ENCODE data around the gene DYNLT2. TPM values are rescaled to one million over a fixed set of nuclear protein-coding genes. Genes with fewer than 3 reads are reported as not detected.

The DYNLT2 gene
- total and polyA plus RNA-seq, 9 donors: 2.3 to 4.0 (median 3.0) TPM

DNA sequence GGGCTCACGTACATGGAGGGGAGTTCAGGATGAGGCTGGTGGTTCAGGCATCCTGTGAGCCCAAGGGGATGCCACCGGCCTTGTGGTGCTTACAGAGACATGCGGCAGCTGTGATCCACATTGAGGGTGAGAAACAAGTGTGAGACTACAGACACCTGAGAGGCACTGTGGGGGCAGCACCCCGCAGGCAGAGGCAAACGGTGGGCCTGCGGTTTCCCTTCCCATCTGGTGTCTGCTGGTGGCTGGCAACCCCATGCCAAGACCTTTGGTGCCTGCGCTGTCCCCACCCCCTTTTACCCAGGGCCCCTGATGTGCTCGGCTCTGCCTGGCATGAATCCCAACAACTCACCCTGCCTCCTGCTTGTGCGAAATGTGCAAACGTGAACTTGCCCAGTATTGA lies 42.0 kb upstream of the DYNLT2 start:
- Histone ChIP-seq H3K27me3 (ENCODE audit: control insufficient read depth, insufficient read depth, low read length) (peaks cover 11% of the 10 kb centered on the region), H3K9me3 (replicated peaks; ENCODE audit: control insufficient read depth, low read depth, low read length) (no peaks in the 10 kb centered on the region), H3K36me3 (ENCODE audit: control insufficient read depth, insufficient read depth, low read length) (no peaks in the 10 kb centered on the region), H3K4me1 (ENCODE audit: control insufficient read depth, insufficient read depth, low read length) (peaks cover 7% of the 10 kb centered on the region), H3K4me3 (ENCODE audit: low read length) (no peak overlapping the region), H3K27ac (ENCODE audit: low read length) (no peak overlapping the region)
- 84% methylated on average over 10 of the region's 10 CpGs for WGBS (ENCODE audit: insufficient coverage)
- no peak for DNase-seq

GRCh38 chr6:169792306-169793015 lies 41.1 kb upstream of the DYNLT2 start:
- H3K27ac ChIP-seq (ENCODE audit: low read length): no peak overlapping the region
- peaks cover 11% of the 10 kb centered on the region for H3K27me3 ChIP-seq (ENCODE audit: control insufficient read depth, insufficient read depth, low read length)
- no peak for DNase-seq
- H3K36me3 ChIP-seq (ENCODE audit: control insufficient read depth, insufficient read depth, low read length): no peaks in the 10 kb centered on the region
- no peak overlapping the region for H3K4me3 ChIP-seq (ENCODE audit: low read length)
- 93% methylated on average over 14 of the region's 21 CpGs for WGBS (ENCODE audit: insufficient coverage)
- H3K4me1 ChIP-seq (ENCODE audit: control insufficient read depth, insufficient read depth, low read length): peaks cover 7% of the 10 kb centered on the region
- H3K9me3 ChIP-seq (replicated peaks; ENCODE audit: control insufficient read depth, low read depth, low read length): no peaks in the 10 kb centered on the region

GRCh38 chr6:169791721-169792131 lies 40.4 kb upstream of the DYNLT2 start:
- Histone ChIP-seq H3K27ac (ENCODE audit: low read length) (no peak overlapping the region), H3K4me3 (ENCODE audit: low read length) (no peak overlapping the region), H3K9me3 (replicated peaks; ENCODE audit: control insufficient read depth, low read depth, low read length) (no peaks in the 10 kb centered on the region), H3K36me3 (ENCODE audit: control insufficient read depth, insufficient read depth, low read length) (no peaks in the 10 kb centered on the region), H3K27me3 (ENCODE audit: control insufficient read depth, insufficient read depth, low read length) (peaks cover 11% of the 10 kb centered on the region), H3K4me1 (ENCODE audit: control insufficient read depth, insufficient read depth, low read length) (peaks cover 7% of the 10 kb centered on the region)
- DNase-seq: no peak
- 80% methylated on average over 1 of the region's 6 CpGs for WGBS (ENCODE audit: insufficient coverage)

DNA sequence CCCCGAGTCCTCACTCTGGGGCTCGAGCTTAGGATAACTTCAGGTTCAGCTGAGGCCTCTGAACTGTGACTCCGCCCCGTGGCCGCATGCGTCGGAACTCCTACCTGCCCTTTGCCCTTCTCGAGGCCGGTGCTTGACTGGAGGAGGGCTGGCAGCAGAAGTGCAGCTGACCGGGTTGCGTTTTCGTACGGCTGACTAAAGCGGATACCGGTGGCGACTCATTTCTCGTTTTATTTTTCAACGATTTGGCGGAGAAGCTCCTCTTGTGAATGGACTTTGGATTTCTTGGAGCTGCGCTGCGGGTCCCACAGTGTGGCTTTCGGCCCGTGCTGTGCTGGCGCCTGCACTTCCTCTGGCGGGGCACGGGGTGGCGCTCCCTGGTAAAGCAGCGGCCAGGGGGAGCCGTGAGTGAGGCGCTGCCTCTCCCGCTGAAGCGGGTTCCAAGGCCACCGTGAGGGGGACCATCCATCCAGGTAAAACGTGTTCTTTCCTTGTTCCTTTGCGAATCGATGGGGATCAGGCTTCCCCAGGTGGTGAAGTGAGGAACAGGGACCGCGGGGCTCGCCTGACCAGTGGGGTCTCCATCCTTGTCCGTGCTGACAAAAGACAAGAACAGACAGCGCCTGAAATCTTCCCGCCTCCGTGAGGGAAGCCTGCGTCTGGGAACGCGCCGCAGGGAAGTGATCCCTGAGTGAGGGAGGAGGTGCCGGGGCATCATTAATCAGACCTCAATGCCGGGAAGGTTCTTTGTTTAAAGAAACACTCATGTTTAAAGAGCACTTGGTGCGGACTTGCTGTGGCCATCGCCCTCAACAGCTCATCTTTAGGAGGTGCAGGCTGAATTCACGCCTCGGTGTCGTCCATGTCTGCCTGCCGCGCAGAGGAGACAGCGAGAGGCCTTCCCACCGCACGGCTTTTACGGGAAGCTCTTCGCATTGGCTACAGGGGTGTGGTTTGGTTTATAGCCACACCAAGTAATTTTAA lies 38.9 kb upstream of the DYNLT2 start:
- Histone ChIP-seq H3K27ac (ENCODE audit: low read length) (peak overlapping the region; percentile 94), H3K9me3 (replicated peaks; ENCODE audit: control insufficient read depth, low read depth, low read length) (no peaks in the 10 kb centered on the region), H3K27me3 (ENCODE audit: control insufficient read depth, insufficient read depth, low read length) (peaks cover 11% of the 10 kb centered on the region), H3K36me3 (ENCODE audit: control insufficient read depth, insufficient read depth, low read length) (no peaks in the 10 kb centered on the region), H3K4me3 (ENCODE audit: low read length) (peak overlapping the region; percentile 54), H3K4me1 (ENCODE audit: control insufficient read depth, insufficient read depth, low read length) (peaks cover 7% of the 10 kb centered on the region)
- peak; percentile 92 for DNase-seq
- under 1% methylated on average over 48 of the region's 61 CpGs for WGBS (ENCODE audit: insufficient coverage)

DNA sequence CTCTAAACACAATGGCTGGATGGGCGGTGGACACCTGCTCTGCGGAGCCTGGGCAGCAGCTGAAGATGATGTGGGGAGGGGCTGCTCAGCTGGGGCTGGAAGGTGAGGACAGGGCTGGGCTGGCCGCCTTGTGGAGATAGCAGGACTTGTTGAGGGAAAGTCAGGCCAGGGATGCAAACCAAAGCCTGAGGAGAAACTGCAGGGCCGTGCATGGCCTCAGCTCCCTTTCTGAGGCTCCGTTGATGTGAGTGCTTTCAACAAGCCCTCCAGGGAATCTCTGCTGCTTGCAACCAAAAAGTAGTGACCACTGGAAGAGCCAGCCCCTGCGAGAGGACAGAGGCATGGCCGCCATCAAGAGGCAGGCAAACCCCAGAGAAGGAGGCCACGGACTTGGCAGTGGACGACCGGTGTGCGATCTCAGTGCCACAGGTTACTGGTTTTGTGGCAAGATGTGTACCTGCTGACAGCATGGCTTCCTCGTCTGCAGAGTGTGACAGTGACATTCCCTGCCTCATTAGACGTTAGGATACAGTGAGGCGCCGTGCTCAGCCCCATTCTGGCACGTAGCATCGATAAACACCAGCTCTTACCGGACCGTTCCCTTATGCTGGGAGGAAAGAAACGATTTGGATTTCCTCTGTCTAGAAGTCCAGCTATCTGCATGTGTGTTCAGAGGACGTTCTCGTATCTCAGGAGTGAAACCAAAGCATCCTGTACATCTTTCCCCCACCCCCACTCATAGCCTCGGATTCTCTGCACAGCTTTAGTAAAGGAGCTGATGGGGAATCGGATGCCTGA lies 38.0 kb upstream of the DYNLT2 start:
- no peak for DNase-seq
- Histone ChIP-seq H3K4me3 (ENCODE audit: low read length) (peak overlapping the region; percentile 54), H3K36me3 (ENCODE audit: control insufficient read depth, insufficient read depth, low read length) (no peaks in the 10 kb centered on the region), H3K9me3 (replicated peaks; ENCODE audit: control insufficient read depth, low read depth, low read length) (no peaks in the 10 kb centered on the region), H3K27me3 (ENCODE audit: control insufficient read depth, insufficient read depth, low read length) (peaks cover 11% of the 10 kb centered on the region), H3K4me1 (ENCODE audit: control insufficient read depth, insufficient read depth, low read length) (peaks cover 7% of the 10 kb centered on the region), H3K27ac (ENCODE audit: low read length) (no peak overlapping the region)
- WGBS (ENCODE audit: insufficient coverage): 76% methylated on average over 19 of the region's 24 CpGs

- Histone ChIP-seq H3K4me1 (ENCODE audit: control insufficient read depth, insufficient read depth, low read length) (peaks cover 7% of the 10 kb centered on the region), H3K27ac (ENCODE audit: low read length) (no peak overlapping the region), H3K9me3 (replicated peaks; ENCODE audit: control insufficient read depth, low read depth, low read length) (no peaks in the 10 kb centered on the region), H3K27me3 (ENCODE audit: control insufficient read depth, insufficient read depth, low read length) (peaks cover 11% of the 10 kb centered on the region), H3K36me3 (ENCODE audit: control insufficient read depth, insufficient read depth, low read length) (no peaks in the 10 kb centered on the region), H3K4me3 (ENCODE audit: low read length) (no peak overlapping the region)
- no peak for DNase-seq
- 78% methylated on average over 4 of the region's 4 CpGs for WGBS (ENCODE audit: insufficient coverage)
Measured at GRCh38 chr6:169788809-169789145, 37.4 kb upstream of the DYNLT2 start.

GRCh38 chr6:169787797-169788196 lies 36.4 kb upstream of the DYNLT2 start:
- Histone ChIP-seq H3K36me3 (ENCODE audit: control insufficient read depth, insufficient read depth, low read length) (no peaks in the 10 kb centered on the region), H3K4me1 (ENCODE audit: control insufficient read depth, insufficient read depth, low read length) (peaks cover 7% of the 10 kb centered on the region), H3K27ac (ENCODE audit: low read length) (no peak overlapping the region), H3K9me3 (replicated peaks; ENCODE audit: control insufficient read depth, low read depth, low read length) (no peaks in the 10 kb centered on the region), H3K4me3 (ENCODE audit: low read length) (no peak overlapping the region), H3K27me3 (ENCODE audit: control insufficient read depth, insufficient read depth, low read length) (peaks cover 10% of the 10 kb centered on the region)
- WGBS (ENCODE audit: insufficient coverage): 74% methylated on average over 4 of the region's 7 CpGs
- DNase-seq: no peak

- H3K27me3 ChIP-seq (ENCODE audit: control insufficient read depth, insufficient read depth, low read length): peaks cover 10% of the 10 kb centered on the region
- no peak overlapping the region for H3K27ac ChIP-seq (ENCODE audit: low read length)
- peaks cover 3% of the 10 kb centered on the region for H3K36me3 ChIP-seq (ENCODE audit: control insufficient read depth, insufficient read depth, low read length)
- H3K4me3 ChIP-seq (ENCODE audit: low read length): no peak overlapping the region
- DNase-seq: no peak
- H3K4me1 ChIP-seq (ENCODE audit: control insufficient read depth, insufficient read depth, low read length): peaks cover 7% of the 10 kb centered on the region
- no peaks in the 10 kb centered on the region for H3K9me3 ChIP-seq (replicated peaks; ENCODE audit: control insufficient read depth, low read depth, low read length)
- 81% methylated on average over 4 of the region's 5 CpGs for WGBS (ENCODE audit: insufficient coverage)
Measured at GRCh38 chr6:169786349-169786748, 35.0 kb upstream of the DYNLT2 start.

DNA sequence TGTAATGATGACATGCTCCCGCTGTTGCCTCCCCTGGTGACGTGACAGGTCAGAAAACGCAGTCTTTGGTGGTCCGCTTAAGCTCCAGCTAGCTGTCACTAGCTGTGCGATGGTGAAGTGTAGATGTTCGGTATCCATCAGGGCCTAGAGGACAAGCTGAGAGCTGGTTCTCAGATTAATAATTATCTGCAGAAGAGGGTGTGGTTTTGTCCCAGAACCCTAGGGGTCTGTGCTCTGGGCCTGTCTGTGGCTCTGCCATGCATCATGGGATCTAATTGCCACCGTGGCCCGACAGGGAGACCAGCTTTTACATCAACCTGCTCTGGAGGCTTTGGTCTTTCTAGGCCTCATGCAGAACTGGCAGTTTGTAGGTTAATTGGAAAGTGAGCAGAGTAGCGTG lies 34.2 kb upstream of the DYNLT2 start:
- peaks cover 4% of the 10 kb centered on the region for H3K4me1 ChIP-seq (ENCODE audit: control insufficient read depth, insufficient read depth, low read length)
- H3K4me3 ChIP-seq (ENCODE audit: low read length): no peak overlapping the region
- no peaks in the 10 kb centered on the region for H3K9me3 ChIP-seq (replicated peaks; ENCODE audit: control insufficient read depth, low read depth, low read length)
- peaks cover 10% of the 10 kb centered on the region for H3K27me3 ChIP-seq (ENCODE audit: control insufficient read depth, insufficient read depth, low read length)
- H3K27ac ChIP-seq (ENCODE audit: low read length): no peak overlapping the region
- no peak for DNase-seq
- 92% methylated on average over 6 of the region's 9 CpGs for WGBS (ENCODE audit: insufficient coverage)
- H3K36me3 ChIP-seq (ENCODE audit: control insufficient read depth, insufficient read depth, low read length): peaks cover 7% of the 10 kb centered on the region

All from muscle of leg (tissue), 11 donors.